ENCODE measurements around the gene RNFT2.

RNFT2 gene

GRCh38 chr12:116879509-116880212, 141.5 kb downstream of the RNFT2 start:
- H4K20me1 ChIP-seq (ENCODE audit: control insufficient read depth, insufficient read depth, low read depth, low read length), result peaks cover 9% of the 10 kb centered on the region
- H3K4me1 ChIP-seq (ENCODE audit: control insufficient read depth, low read length), result peaks cover 62% of the 10 kb centered on the region
- no peaks in the 10 kb centered on the region for H3K9me2 ChIP-seq (replicated peaks; ENCODE audit: control insufficient read depth, low read length)
- peak overlapping the region; percentile 66 for H3K27ac ChIP-seq (ENCODE audit: low read depth, low read length)
- H3F3A ChIP-seq (ENCODE audit: control insufficient read depth, insufficient read depth), result peaks cover 15% of the 10 kb centered on the region
- peaks cover 58% of the 10 kb centered on the region for H3K79me2 ChIP-seq (ENCODE audit: control insufficient read depth, low read length)
- peak overlapping the region; percentile 99 for H3K4me3 ChIP-seq (ENCODE audit: low read length)
- peaks cover 56% of the 10 kb centered on the region for H3K36me3 ChIP-seq (ENCODE audit: control insufficient read depth, low read length)
- no peaks in the 10 kb centered on the region for H3K9me3 ChIP-seq (ENCODE audit: control insufficient read depth, insufficient read depth, low read length)
- H3K4me2 ChIP-seq (ENCODE audit: low read length), result peak overlapping the region; percentile 97
- no peak for TF ChIP-seq EZH2phosphoT487 (IDR thresholded peaks at IDR 0.05; ENCODE audit: borderline replicate concordance, low read length)
- peaks cover 17% of the 10 kb centered on the region for H3K27me3 ChIP-seq (ENCODE audit: control insufficient read depth, low read length)

- peaks cover 17% of the 10 kb centered on the region for H3K27me3 ChIP-seq (ENCODE audit: control insufficient read depth, low read length)
- peak overlapping the region; percentile 66 for H3K27ac ChIP-seq (ENCODE audit: low read depth, low read length)
- peak overlapping the region; percentile 97 for H3K4me2 ChIP-seq (ENCODE audit: low read length)
- H3K9me2 ChIP-seq (replicated peaks; ENCODE audit: control insufficient read depth, low read length), result no peaks in the 10 kb centered on the region
- peak overlapping the region; percentile 99 for H3K4me3 ChIP-seq (ENCODE audit: low read length)
- H3K9me3 ChIP-seq (ENCODE audit: control insufficient read depth, insufficient read depth, low read length), result no peaks in the 10 kb centered on the region
- H3F3A ChIP-seq (ENCODE audit: control insufficient read depth, insufficient read depth), result peaks cover 17% of the 10 kb centered on the region
- peaks cover 51% of the 10 kb centered on the region for H3K79me2 ChIP-seq (ENCODE audit: control insufficient read depth, low read length)
- peaks cover 49% of the 10 kb centered on the region for H3K36me3 ChIP-seq (ENCODE audit: control insufficient read depth, low read length)
- TF ChIP-seq EZH2phosphoT487 (IDR thresholded peaks at IDR 0.05; ENCODE audit: borderline replicate concordance, low read length), result no peak
- no peak for TF ChIP-seq CTCF (IDR thresholded peaks at IDR 0.05; ENCODE audit: low read depth, low read length, poor library complexity, severe bottlenecking)
- H4K20me1 ChIP-seq (ENCODE audit: control insufficient read depth, insufficient read depth, low read depth, low read length), result peaks cover 9% of the 10 kb centered on the region
- H3K4me1 ChIP-seq (ENCODE audit: control insufficient read depth, low read length), result peaks cover 62% of the 10 kb centered on the region
Measured at GRCh38 chr12:116880213-116880816, 142.2 kb downstream of the RNFT2 start.

GRCh38 chr12:116880817-116881324, 142.8 kb downstream of the RNFT2 start:
- Histone ChIP-seq H3K4me1 (ENCODE audit: control insufficient read depth, low read length) (peaks cover 64% of the 10 kb centered on the region), H3K36me3 (ENCODE audit: control insufficient read depth, low read length) (peaks cover 45% of the 10 kb centered on the region), H3K9me2 (replicated peaks; ENCODE audit: control insufficient read depth, low read length) (no peaks in the 10 kb centered on the region), H3K4me3 (ENCODE audit: low read length) (peak overlapping the region; percentile 99), H4K20me1 (ENCODE audit: control insufficient read depth, insufficient read depth, low read depth, low read length) (peaks cover 9% of the 10 kb centered on the region), H3K79me2 (ENCODE audit: control insufficient read depth, low read length) (peaks cover 48% of the 10 kb centered on the region), H3K27me3 (ENCODE audit: control insufficient read depth, low read length) (peaks cover 17% of the 10 kb centered on the region), H3F3A (ENCODE audit: control insufficient read depth, insufficient read depth) (peaks cover 20% of the 10 kb centered on the region), H3K9me3 (ENCODE audit: control insufficient read depth, insufficient read depth, low read length) (no peaks in the 10 kb centered on the region), H3K4me2 (ENCODE audit: low read length) (peak overlapping the region; percentile 97), H3K27ac (ENCODE audit: low read depth, low read length) (peak overlapping the region; percentile 66)
- TF ChIP-seq EZH2phosphoT487 (IDR thresholded peaks at IDR 0.05; ENCODE audit: borderline replicate concordance, low read length) (no peak), CTCF (IDR thresholded peaks at IDR 0.05; ENCODE audit: low read depth, low read length, poor library complexity, severe bottlenecking) (no peak)

Measured in DOHH2 (cell line).